Esophagus muscularis mucosa (tissue), 3 donors: ENCODE measurements around the gene CASKIN2.

Experiments used
- POLR2A ChIP-seq: fragments of 450-650 bp; IDR thresholded peaks from one replicate; pipeline ENCODE4 v1.6.1; 2017; ENCODE audit warnings: antibody characterized with exemption, moderate library complexity, mild to moderate bottlenecking, low read depth
- POLR2AphosphoS5 ChIP-seq, 2 donors: sonication (generic); formaldehyde crosslinking; IDR thresholded peaks; one replicate each; pipeline ENCODE4 v1.6.1; 2017; ENCODE audit warnings: antibody characterized with exemption in 2 of 2
- TF ChIP-seq, protein P1 (sequence below), 3 experiments: fragments of 200-600 bp in 2 of 3; fragments of 450-650 bp in 1 of 3; sonication (generic) in 2 of 3; IDR thresholded peaks; one replicate each; pipeline ENCODE4 v1.5.1; 2017 to 2019; ENCODE audit warnings: antibody characterized with exemption in 3 of 3, mild to moderate bottlenecking in 2 of 3, moderate library complexity in 1 of 3

- TF ChIP-seq POLR2A (no peak), POLR2AphosphoS5 (IDR thresholded peaks at IDR 0.05) (no peak)
- TF ChIP-seq, protein P1, sequence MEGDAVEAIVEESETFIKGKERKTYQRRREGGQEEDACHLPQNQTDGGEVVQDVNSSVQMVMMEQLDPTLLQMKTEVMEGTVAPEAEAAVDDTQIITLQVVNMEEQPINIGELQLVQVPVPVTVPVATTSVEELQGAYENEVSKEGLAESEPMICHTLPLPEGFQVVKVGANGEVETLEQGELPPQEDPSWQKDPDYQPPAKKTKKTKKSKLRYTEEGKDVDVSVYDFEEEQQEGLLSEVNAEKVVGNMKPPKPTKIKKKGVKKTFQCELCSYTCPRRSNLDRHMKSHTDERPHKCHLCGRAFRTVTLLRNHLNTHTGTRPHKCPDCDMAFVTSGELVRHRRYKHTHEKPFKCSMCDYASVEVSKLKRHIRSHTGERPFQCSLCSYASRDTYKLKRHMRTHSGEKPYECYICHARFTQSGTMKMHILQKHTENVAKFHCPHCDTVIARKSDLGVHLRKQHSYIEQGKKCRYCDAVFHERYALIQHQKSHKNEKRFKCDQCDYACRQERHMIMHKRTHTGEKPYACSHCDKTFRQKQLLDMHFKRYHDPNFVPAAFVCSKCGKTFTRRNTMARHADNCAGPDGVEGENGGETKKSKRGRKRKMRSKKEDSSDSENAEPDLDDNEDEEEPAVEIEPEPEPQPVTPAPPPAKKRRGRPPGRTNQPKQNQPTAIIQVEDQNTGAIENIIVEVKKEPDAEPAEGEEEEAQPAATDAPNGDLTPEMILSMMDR (IDR thresholded peaks at IDR 0.05): no peak
These were observed 10.6 kb upstream of the CASKIN2 start for GRCh38 chr17:75525806-75526554.
